Measurements from ENCODE around the gene STK32B.

The STK32B gene

GRCh38 chr4:5532100-5532499, 480.8 kb downstream of the STK32B start:
- DNase-seq (ENCODE audit: low read depth), result no peak

GRCh38 chr4:5539584-5539983, 488.3 kb downstream of the STK32B start:
- no peak for DNase-seq (ENCODE audit: low read depth)

GRCh38 chr4:5541169-5541568, 489.9 kb downstream of the STK32B start:
- DNase-seq (ENCODE audit: low read depth), result no peak

GRCh38 chr4:5543681-5544080, 492.4 kb downstream of the STK32B start:
- DNase-seq (ENCODE audit: low read depth), result no peak

- DNase-seq (ENCODE audit: low read depth), result no peak
These were observed 493.5 kb downstream of the STK32B start for GRCh38 chr4:5544762-5545161.

GRCh38 chr4:5545271-5545670, 494.0 kb downstream of the STK32B start:
- no peak for DNase-seq (ENCODE audit: low read depth)

- no peak for DNase-seq (ENCODE audit: low read depth)
These were observed 496.5 kb downstream of the STK32B start for GRCh38 chr4:5547651-5548249.
